ENCODE data around the gene SSTR3. TPM values are rescaled to one million over a fixed set of nuclear protein-coding genes. Genes with fewer than 3 reads are reported as not detected.
A peak's percentile ranks its signal among the peaks of the same experiment; 100 is the strongest.

SSTR3 gene
- total RNA-seq, 2 donors from 2014 or later, result 0.37 to 2.1 TPM

DNA sequence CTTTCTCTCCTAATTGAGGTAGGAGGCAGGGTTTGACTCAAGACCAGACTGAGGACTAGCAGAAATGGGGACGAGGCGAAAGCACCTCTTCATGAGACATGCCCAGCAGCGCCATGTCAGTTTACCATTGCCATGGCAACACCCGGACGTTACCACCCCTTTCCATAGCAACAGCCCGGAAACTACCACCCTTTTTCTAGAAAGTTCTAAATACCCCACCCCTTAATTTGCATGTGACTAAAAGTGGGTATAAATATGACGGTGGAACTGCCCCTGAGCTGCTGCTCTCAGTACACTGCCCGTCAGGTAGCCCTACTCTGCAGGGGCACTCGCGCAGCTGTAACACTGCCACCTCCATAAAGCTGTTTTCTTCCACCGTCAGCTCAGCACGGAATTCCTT lies 37.7 kb upstream of the SSTR3 start:
- H3K36me3 Mint-ChIP-seq (ENCODE audit: low read depth), result no peaks in the 10 kb centered on the region
- no peaks in the 10 kb centered on the region for H3K9me3 ChIP-seq (ENCODE audit: control insufficient read depth, low read length, poor library complexity, severe bottlenecking)
- H3K27ac Mint-ChIP-seq, result no peak overlapping the region
- peaks cover 19% of the 10 kb centered on the region for H3K4me1 Mint-ChIP-seq
- no peak for DNase-seq
- peak overlapping the region; percentile 12 for H3K4me3 Mint-ChIP-seq
- H3K27me3 Mint-ChIP-seq, result no peaks in the 10 kb centered on the region
- peak; percentile 11 for ATAC-seq

DNA sequence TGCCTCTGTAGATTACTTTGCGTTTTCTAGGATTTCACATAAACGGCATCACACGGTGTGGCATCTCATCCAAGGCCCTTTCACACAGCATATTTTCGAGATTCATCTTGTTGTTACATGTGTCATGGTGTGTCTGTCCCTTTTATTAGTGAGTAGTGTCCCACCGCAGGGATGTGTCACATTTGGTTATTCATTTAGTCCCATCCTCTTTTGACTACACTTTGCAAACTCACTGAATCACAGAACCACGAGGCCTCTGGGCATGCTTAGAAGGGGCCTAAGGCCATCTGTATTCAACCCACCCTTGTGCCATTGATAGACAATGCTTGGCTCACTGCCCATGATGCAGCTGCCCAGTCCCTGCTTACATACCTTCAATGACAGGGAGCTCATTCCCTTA lies 36.0 kb upstream of the SSTR3 start:
- ATAC-seq (no peak), DNase-seq (no peak)
- no peaks in the 10 kb centered on the region for H3K9me3 ChIP-seq (ENCODE audit: control insufficient read depth, low read length, poor library complexity, severe bottlenecking)
- H3K27ac Mint-ChIP-seq, result no peak overlapping the region
- peaks cover 3% of the 10 kb centered on the region for H3K36me3 Mint-ChIP-seq (ENCODE audit: low read depth)
- H3K27me3 Mint-ChIP-seq, result no peaks in the 10 kb centered on the region
- H3K4me1 Mint-ChIP-seq, result peaks cover 23% of the 10 kb centered on the region
- no peak overlapping the region for H3K4me3 Mint-ChIP-seq

DNA sequence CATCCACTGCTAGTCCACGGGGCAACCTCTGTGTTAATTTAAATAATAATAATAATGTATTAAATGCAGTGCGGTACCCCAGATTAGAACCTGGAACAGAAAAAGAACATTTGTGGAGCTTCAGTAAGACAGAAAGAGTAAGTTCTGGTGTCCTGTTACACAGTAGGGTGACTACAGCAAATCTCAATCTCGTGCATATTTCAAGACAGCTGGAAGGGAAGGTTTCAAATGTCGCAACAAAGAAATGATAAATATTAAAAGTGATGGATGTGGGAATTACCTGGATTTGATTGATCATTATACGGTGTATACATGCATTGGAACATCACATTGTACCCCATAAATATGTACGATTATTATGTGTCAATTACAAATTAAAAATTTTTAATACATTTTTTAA lies 33.5 kb upstream of the SSTR3 start:
- DNase-seq, result no peak

GRCh38 chr22:37244922-37245722 lies 32.8 kb upstream of the SSTR3 start:
- peak overlapping the region; percentile 96 for H3K4me3 Mint-ChIP-seq
- ATAC-seq (no peak), DNase-seq (no peak)
- H3K4me1 Mint-ChIP-seq, result peaks cover 41% of the 10 kb centered on the region
- H3K36me3 Mint-ChIP-seq (ENCODE audit: low read depth), result peaks cover 10% of the 10 kb centered on the region
- H3K27me3 Mint-ChIP-seq, result no peaks in the 10 kb centered on the region
- no peaks in the 10 kb centered on the region for H3K9me3 ChIP-seq (ENCODE audit: control insufficient read depth, low read length, poor library complexity, severe bottlenecking)
- peak overlapping the region; percentile 97 for H3K27ac Mint-ChIP-seq

More for the DNA sequence above, 33.5 kb upstream of the SSTR3 start:
- no peaks in the 10 kb centered on the region for H3K27me3 Mint-ChIP-seq
- ATAC-seq, result no peak
- H3K4me3 Mint-ChIP-seq, result no peak overlapping the region
- peak overlapping the region; percentile 97 for H3K27ac Mint-ChIP-seq
- peaks cover 38% of the 10 kb centered on the region for H3K4me1 Mint-ChIP-seq
- no peaks in the 10 kb centered on the region for H3K9me3 ChIP-seq (ENCODE audit: control insufficient read depth, low read length, poor library complexity, severe bottlenecking)
- H3K36me3 Mint-ChIP-seq (ENCODE audit: low read depth), result peaks cover 6% of the 10 kb centered on the region

DNA sequence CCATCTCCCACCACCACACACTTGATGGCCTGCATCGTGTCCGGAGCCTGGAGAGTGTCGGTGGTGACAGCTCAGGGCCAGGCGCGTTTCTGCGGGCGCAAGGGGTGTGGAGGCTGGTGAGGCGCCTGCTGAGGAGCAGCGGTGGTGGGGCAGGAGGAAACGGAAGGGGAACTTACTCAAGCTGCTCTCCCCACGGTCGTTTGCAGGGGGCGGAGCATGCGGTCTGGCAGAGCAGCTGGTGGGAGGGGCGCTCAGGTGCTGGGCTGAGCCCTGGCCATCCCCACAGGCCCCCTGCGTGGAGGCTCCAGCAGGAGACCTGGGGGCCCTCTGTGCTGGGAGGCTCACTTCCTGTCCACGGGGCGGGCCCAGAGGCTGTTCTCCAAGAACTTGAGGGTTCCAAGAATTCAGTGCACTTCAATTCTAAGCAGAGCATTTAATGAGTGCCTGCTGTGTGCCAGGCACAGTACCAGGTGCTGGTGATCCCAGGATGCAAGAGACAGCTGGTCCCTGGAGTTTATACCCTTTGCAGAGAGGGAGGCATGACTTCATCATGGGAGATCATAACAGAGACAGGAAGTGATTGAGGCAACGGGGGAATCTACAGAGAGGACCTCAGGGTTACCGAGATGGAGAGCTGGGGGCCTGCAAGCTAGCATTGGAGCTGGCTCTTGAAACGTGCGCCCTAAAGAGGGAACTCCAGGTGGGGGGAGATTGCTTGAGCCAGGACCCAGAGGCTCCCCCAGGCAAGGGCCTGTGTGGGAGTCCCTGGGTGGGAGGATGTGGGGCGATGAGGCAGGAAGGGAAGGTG lies 32.0 kb upstream of the SSTR3 start, which contains the start of gene RAC2:
RAC2 (minus strand) TSS at position 156 of the 808 bp plus-strand sequence; CDS start at position 35, 121 bp downstream.
- no peaks in the 10 kb centered on the region for H3K9me3 ChIP-seq (ENCODE audit: control insufficient read depth, low read length, poor library complexity, severe bottlenecking)
- peaks cover 10% of the 10 kb centered on the region for H3K36me3 Mint-ChIP-seq (ENCODE audit: low read depth)
- peak within 1 kb of the TSS; percentile 97 for H3K27ac Mint-ChIP-seq
- DNase-seq (peak; percentile 71 to 83 (median 81)), ATAC-seq (peak; percentile 70)
- H3K4me3 Mint-ChIP-seq, result peak within 1 kb of the TSS; percentile 96
- no peaks in the 10 kb centered on the region for H3K27me3 Mint-ChIP-seq
- peaks cover 43% of the 10 kb centered on the region for H3K4me1 Mint-ChIP-seq

- DNase-seq (no peak), ATAC-seq (peak; percentile 4)
- Mint-ChIP-seq H3K36me3 (ENCODE audit: low read depth) (peaks cover 10% of the 10 kb centered on the region), H3K27ac (peak overlapping the region; percentile 97), H3K4me3 (peak overlapping the region; percentile 96), H3K4me1 (peaks cover 48% of the 10 kb centered on the region), H3K27me3 (no peaks in the 10 kb centered on the region)
- H3K9me3 ChIP-seq (ENCODE audit: control insufficient read depth, low read length, poor library complexity, severe bottlenecking), result no peaks in the 10 kb centered on the region
These were observed 31.3 kb upstream of the SSTR3 start for GRCh38 chr22:37243402-37244113.

GRCh38 chr22:37242395-37242918 lies 30.2 kb upstream of the SSTR3 start:
- Mint-ChIP-seq H3K27ac (peak overlapping the region; percentile 97), H3K4me1 (peaks cover 57% of the 10 kb centered on the region), H3K4me3 (peak overlapping the region; percentile 96), H3K36me3 (ENCODE audit: low read depth) (peaks cover 10% of the 10 kb centered on the region), H3K27me3 (no peaks in the 10 kb centered on the region)
- no peaks in the 10 kb centered on the region for H3K9me3 ChIP-seq (ENCODE audit: control insufficient read depth, low read length, poor library complexity, severe bottlenecking)
- ATAC-seq (peak; percentile 78), DNase-seq (peak; percentile 76 to 86 (median 77))

GRCh38 chr22:37241351-37242142 lies 29.3 kb upstream of the SSTR3 start:
- H3K9me3 ChIP-seq (ENCODE audit: control insufficient read depth, low read length, poor library complexity, severe bottlenecking), result no peaks in the 10 kb centered on the region
- Mint-ChIP-seq H3K27ac (peak overlapping the region; percentile 97), H3K4me3 (peak overlapping the region; percentile 96), H3K36me3 (ENCODE audit: low read depth) (peaks cover 12% of the 10 kb centered on the region), H3K4me1 (peaks cover 63% of the 10 kb centered on the region), H3K27me3 (no peaks in the 10 kb centered on the region)
- DNase-seq (no peak), ATAC-seq (no peak)

DNA sequence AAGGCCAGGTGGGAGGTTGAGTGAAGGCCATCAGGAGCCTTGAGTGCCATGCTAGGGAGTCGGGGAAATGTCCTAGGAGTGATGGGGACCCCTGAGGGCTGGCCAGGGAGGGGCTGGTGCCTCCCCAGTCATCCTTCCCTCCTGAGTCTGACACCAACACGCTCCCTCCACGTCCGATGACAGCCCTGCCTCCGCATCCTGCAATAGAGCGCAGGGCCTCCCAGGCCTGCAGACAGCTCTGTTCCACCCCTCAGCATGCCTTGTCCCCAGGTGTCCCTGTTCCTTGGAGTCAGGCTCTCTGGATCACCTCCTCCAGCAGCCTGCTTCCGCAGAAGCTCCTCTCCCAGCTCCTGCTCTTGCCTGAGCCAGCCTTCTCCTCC lies 28.7 kb upstream of the SSTR3 start:
- no peak for ATAC-seq
- peaks cover 69% of the 10 kb centered on the region for H3K4me1 Mint-ChIP-seq
- H3K27me3 Mint-ChIP-seq, result no peaks in the 10 kb centered on the region
- peaks cover 14% of the 10 kb centered on the region for H3K36me3 Mint-ChIP-seq (ENCODE audit: low read depth)
- no peak for DNase-seq
- peak overlapping the region; percentile 97 for H3K27ac Mint-ChIP-seq
- H3K4me3 Mint-ChIP-seq, result peak overlapping the region; percentile 96
- no peaks in the 10 kb centered on the region for H3K9me3 ChIP-seq (ENCODE audit: control insufficient read depth, low read length, poor library complexity, severe bottlenecking)

- DNase-seq (no peak), ATAC-seq (no peak)
- Mint-ChIP-seq H3K36me3 (ENCODE audit: low read depth) (peaks cover 14% of the 10 kb centered on the region), H3K4me1 (peaks cover 71% of the 10 kb centered on the region), H3K4me3 (peak overlapping the region; percentile 96), H3K27me3 (no peaks in the 10 kb centered on the region), H3K27ac (peak overlapping the region; percentile 97)
- no peaks in the 10 kb centered on the region for H3K9me3 ChIP-seq (ENCODE audit: control insufficient read depth, low read length, poor library complexity, severe bottlenecking)
These were observed 28.1 kb upstream of the SSTR3 start for GRCh38 chr22:37240240-37240940.

DNA sequence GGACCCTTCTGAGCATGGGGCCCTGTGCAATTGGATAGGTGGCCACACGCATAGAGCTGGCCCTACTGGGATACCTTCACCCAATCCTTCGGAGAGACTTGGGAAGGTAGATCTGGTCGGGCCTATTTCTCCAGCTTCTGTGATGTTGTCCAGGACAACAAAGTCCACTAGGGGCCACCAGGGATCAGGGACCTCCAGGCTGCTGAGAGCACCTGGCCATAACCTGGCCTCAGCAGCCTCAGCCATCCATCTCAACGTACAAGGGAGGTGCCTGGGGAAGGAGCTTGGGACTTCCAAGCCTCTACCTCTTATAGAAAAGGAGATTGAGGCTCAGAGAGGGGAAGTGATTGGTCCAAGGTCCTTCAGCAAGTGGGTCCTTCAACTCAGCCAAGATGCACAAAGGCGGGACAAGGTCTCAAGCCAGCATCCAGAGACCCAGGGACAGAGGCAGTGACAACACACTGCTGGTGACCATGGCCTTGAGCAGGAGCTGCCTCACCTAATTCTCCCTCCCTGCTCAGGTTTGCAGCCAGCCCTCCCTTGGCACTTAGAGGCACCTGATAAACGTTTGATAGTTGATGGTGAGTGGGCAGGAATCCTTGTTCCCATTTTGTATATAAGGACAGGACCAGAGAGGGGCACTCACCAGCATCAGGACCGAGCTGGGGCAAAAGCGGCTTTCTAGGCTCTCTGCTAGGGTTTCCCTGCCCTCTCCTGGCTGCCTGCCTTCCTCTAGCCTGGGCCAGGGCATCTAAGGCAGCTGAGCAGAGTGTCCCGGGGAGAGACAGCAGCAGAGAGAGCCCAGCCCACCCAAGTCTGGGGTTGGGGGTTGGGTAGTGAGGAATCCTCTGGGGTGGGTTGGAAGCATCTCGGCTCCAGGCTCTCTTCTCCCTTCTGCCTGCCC lies 27.3 kb upstream of the SSTR3 start:
- peaks cover 73% of the 10 kb centered on the region for H3K4me1 Mint-ChIP-seq
- ATAC-seq (no peak), DNase-seq (no peak)
- H3K27ac Mint-ChIP-seq, result peak overlapping the region; percentile 97
- no peaks in the 10 kb centered on the region for H3K27me3 Mint-ChIP-seq
- no peaks in the 10 kb centered on the region for H3K9me3 ChIP-seq (ENCODE audit: control insufficient read depth, low read length, poor library complexity, severe bottlenecking)
- peaks cover 19% of the 10 kb centered on the region for H3K36me3 Mint-ChIP-seq (ENCODE audit: low read depth)
- H3K4me3 Mint-ChIP-seq, result peak overlapping the region; percentile 96

Measured in T-helper 17 cell (primary cell).